LNCAP (cell line): ENCODE measurements around the gene ITCH.

Experiments
- CTCF ChIP-seq: fragments of 450-650 bp; IDR thresholded peaks from 2 replicates; pipeline ENCODE4 v1.5.1; 2017; ENCODE audit warnings: mild to moderate bottlenecking

Gene ITCH

GRCh38 chr20:34485068-34485634 lies 122.1 kb downstream of the ITCH start:
- TF ChIP-seq CTCF = no peak

GRCh38 chr20:34491226-34491931 lies 128.3 kb downstream of the ITCH start:
- TF ChIP-seq CTCF = no peak

GRCh38 chr20:34491932-34492509 lies 128.9 kb downstream of the ITCH start:
- TF ChIP-seq CTCF = no peak

- no peak for TF ChIP-seq CTCF
Measured at GRCh38 chr20:34493646-34494045, 130.6 kb downstream of the ITCH start.

- TF ChIP-seq CTCF = no peak
Measured at GRCh38 chr20:34495307-34495706, 132.2 kb downstream of the ITCH start.

- no peak for TF ChIP-seq CTCF
Measured at GRCh38 chr20:34495916-34496315, 132.8 kb downstream of the ITCH start.

- TF ChIP-seq CTCF = no peak
Measured at GRCh38 chr20:34500823-34501222, 137.8 kb downstream of the ITCH start.
